ENCODE data around the gene ADGRF3. TPM values are rescaled to one million over a fixed set of nuclear protein-coding genes. Genes with fewer than 3 reads are reported as not detected.
A peak's percentile ranks its signal among the peaks of the same experiment; 100 is the strongest.

Gene ADGRF3
- total and polyA plus RNA-seq, 8 donors, result 0.28 to 1.4 (median 0.67) TPM

DNA sequence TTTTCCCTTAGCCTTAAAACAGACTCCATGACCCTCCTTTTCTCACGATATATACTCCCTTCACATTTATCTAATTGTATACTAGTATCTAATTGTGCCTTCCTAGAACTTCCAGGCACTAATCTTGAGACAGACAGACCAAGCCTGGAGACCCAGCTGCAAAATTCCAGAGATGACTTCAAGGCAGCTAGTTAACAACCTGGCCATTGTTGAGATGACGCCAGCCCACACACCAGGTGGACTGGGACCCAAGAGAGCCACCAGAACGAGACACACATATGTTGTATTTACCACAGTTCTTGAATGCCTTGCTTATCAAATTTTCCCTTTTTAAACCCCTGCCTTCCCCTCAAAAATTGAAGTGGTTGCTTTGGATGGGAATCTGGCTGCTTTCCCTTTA is 49.5 kb downstream of the ADGRF3 start:
- 80 to 83% methylated on average over 3 of the region's 3 CpGs for WGBS, 2 donors
- DNase-seq, result no peak

DNA sequence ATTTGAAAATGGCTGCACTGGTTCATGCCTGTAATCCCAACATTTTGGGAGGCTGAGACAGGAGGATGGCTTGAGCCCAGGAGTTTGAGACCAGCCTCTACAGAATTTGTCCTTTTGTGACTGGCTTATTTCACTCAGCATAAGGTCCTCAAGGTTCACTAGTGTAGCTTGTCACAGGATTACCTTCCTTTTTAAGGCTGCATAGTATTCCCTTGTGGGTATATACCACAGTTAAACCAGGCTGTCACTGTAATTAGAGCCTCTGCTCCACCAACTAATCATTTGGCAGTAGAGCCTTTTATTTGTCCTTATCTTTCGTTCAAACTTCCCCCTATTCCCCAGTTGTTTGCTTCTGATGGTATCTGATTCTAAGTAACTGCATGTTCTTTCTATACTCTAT is 51.1 kb downstream of the ADGRF3 start:
- H3K27me3 ChIP-seq, result no peaks in the 10 kb centered on the region
- H3K4me1 ChIP-seq, result no peaks in the 10 kb centered on the region
- TF ChIP-seq, protein P1, sequence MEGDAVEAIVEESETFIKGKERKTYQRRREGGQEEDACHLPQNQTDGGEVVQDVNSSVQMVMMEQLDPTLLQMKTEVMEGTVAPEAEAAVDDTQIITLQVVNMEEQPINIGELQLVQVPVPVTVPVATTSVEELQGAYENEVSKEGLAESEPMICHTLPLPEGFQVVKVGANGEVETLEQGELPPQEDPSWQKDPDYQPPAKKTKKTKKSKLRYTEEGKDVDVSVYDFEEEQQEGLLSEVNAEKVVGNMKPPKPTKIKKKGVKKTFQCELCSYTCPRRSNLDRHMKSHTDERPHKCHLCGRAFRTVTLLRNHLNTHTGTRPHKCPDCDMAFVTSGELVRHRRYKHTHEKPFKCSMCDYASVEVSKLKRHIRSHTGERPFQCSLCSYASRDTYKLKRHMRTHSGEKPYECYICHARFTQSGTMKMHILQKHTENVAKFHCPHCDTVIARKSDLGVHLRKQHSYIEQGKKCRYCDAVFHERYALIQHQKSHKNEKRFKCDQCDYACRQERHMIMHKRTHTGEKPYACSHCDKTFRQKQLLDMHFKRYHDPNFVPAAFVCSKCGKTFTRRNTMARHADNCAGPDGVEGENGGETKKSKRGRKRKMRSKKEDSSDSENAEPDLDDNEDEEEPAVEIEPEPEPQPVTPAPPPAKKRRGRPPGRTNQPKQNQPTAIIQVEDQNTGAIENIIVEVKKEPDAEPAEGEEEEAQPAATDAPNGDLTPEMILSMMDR (IDR thresholded peaks at IDR 0.05), result no peak
- WGBS, 2 donors, result 48 to 51% methylated on average over 1 of the region's 1 CpG
- intact Hi-C loops (cut with DNase I), result no loop called here
- ATAC-seq (no peak), DNase-seq (no peak), FAIRE-seq (no peak)
- no peaks in the 10 kb centered on the region for H3K36me3 ChIP-seq
- H3K9me3 ChIP-seq, result no peaks in the 10 kb centered on the region
- no peak overlapping the region for H3K27ac ChIP-seq
- H3K4me3 ChIP-seq, result no peak overlapping the region

More for the DNA sequence above, 49.5 kb downstream of the ADGRF3 start:
- no peaks in the 10 kb centered on the region for H3K9me3 ChIP-seq
- intact Hi-C loops (cut with DNase I), result no loop called here
- no peak overlapping the region for H3K4me3 ChIP-seq
- TF ChIP-seq, protein P1 (IDR thresholded peaks at IDR 0.05), result no peak
- ATAC-seq (no peak), FAIRE-seq (no peak)
- H3K36me3 ChIP-seq, result no peaks in the 10 kb centered on the region
- H3K27me3 ChIP-seq, result no peaks in the 10 kb centered on the region
- H3K4me1 ChIP-seq, result peaks cover 0 to 4% (median 0%) of the 10 kb centered on the region in 3 donors
- H3K27ac ChIP-seq, result no peak overlapping the region

DNA sequence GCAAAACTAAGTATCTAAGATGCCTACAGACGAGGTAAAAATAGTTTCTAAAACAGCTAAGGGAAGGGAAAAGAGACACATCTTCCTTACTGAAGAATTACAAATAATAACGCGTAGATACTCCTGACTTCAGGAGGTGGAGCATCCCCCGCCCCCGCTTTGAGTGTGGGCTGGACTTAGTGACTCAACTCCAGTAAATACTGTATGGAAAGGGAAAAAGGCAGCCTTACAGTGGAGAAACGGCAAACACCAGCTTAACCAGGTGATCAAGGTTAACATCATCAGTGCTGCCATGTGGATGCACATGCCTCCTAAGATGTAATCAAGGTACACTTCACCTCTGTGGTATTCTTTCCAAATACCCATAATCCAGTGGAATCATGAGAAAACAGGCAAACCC is 53.9 kb downstream of the ADGRF3 start:
- Histone ChIP-seq H3K4me1 (no peaks in the 10 kb centered on the region), H3K9me3 (no peaks in the 10 kb centered on the region), H3K27ac (no peak overlapping the region), H3K36me3 (peaks cover 0 to 10% (median 0%) of the 10 kb centered on the region in 3 donors), H3K27me3 (no peaks in the 10 kb centered on the region), H3K4me3 (no peak overlapping the region)
- FAIRE-seq (no peak), ATAC-seq (peak in 3 of 4 donors; percentile 22 to 52 (median 47)), DNase-seq (no peak)
- 61 to 75% methylated on average over 6 of the region's 6 CpGs for WGBS, 2 donors
- intact Hi-C loops (cut with DNase I), result no loop called here
- TF ChIP-seq, protein P1 (IDR thresholded peaks at IDR 0.05), result no peak

DNA sequence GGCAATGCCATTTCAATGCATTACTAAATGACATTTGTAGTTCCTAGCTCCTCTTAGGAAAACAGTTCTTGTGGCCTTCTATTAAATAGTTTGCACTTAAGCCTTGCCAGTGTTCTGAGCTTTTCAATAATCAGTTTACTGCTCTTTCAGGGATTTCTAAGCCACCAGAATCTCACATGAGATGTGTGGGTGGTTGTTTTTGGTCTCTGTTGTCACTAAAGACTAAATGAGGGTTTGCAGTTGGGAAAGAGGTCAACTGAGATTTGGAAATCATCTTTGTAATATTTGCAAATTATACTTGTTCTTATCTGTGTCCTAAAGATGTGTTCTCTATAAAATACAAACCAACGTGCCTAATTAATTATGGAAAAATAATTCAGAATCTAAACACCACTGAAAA is 56.6 kb downstream of the ADGRF3 start:
- ATAC-seq (no peak), FAIRE-seq (no peak), DNase-seq (no peak)
- 57 to 69% methylated on average over 1 of the region's 1 CpG for WGBS, 2 donors
- Histone ChIP-seq H3K27me3 (no peaks in the 10 kb centered on the region), H3K27ac (no peak overlapping the region), H3K9me3 (no peaks in the 10 kb centered on the region), H3K36me3 (peaks cover 0 to 19% (median 3%) of the 10 kb centered on the region in 3 donors), H3K4me3 (no peak overlapping the region), H3K4me1 (no peaks in the 10 kb centered on the region)
- TF ChIP-seq, protein P1 (IDR thresholded peaks at IDR 0.05), result no peak
- intact Hi-C loops (cut with DNase I), result no loop called here

DNA sequence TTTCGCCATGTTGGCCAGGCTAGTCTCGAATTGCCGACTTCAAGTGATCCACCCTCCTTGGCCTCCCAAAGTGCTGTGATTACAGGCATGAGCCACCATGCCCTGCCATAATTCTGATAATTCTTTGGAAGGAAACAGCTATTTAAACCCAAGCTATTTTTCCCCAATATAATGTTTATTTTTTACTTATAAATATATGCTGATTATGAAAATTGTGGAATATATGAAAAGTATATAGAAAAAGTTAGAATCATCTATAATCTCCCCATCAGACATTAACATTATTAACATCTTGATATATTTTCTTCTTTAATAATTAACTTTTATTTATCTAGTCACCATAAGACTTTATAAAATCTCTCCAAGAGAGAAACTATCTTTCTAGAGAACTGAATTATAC is 60.7 kb downstream of the ADGRF3 start:
- intact Hi-C loops (cut with DNase I), result no loop called here
- 93 to 97% methylated on average over 3 of the region's 3 CpGs for WGBS, 2 donors
- ATAC-seq, result no peak
- no peak for FAIRE-seq
- H3K36me3 ChIP-seq, result peaks cover 4 to 54% (median 12%) of the 10 kb centered on the region in 3 donors
- no peaks in the 10 kb centered on the region for H3K27me3 ChIP-seq
- no peak overlapping the region for H3K27ac ChIP-seq
- H3K9me3 ChIP-seq, result no peaks in the 10 kb centered on the region
- no peaks in the 10 kb centered on the region for H3K4me1 ChIP-seq
- H3K4me3 ChIP-seq, result no peak overlapping the region
- no peak for DNase-seq
- TF ChIP-seq, protein P1 (IDR thresholded peaks at IDR 0.05), result no peak

Measured in pancreas (tissue), 10 donors.